ENCODE measurements around the gene TSPAN5. TPM values are rescaled to one million over a fixed set of nuclear protein-coding genes. Genes with fewer than 3 reads are reported as not detected.

The TSPAN5 gene
- total and polyA plus RNA-seq, 9 donors: 12.7 to 23.4 (median 14.7) TPM

- Histone ChIP-seq H3K4me1 (ENCODE audit: control insufficient read depth, insufficient read depth, low read length) (peaks cover 12% of the 10 kb centered on the region), H3K27me3 (ENCODE audit: control insufficient read depth, insufficient read depth, low read length) (no peaks in the 10 kb centered on the region), H3K9me3 (replicated peaks; ENCODE audit: control insufficient read depth, low read depth, low read length) (no peaks in the 10 kb centered on the region), H3K36me3 (ENCODE audit: control insufficient read depth, insufficient read depth, low read length) (peaks cover 5% of the 10 kb centered on the region), H3K27ac (ENCODE audit: low read length) (no peak overlapping the region), H3K4me3 (ENCODE audit: low read length) (no peak overlapping the region)
- 70% methylated on average over 2 of the region's 5 CpGs for WGBS (ENCODE audit: insufficient coverage)
- no peak for DNase-seq
Measured at GRCh38 chr4:98506462-98507132, 151.8 kb downstream of the TSPAN5 start.

DNA sequence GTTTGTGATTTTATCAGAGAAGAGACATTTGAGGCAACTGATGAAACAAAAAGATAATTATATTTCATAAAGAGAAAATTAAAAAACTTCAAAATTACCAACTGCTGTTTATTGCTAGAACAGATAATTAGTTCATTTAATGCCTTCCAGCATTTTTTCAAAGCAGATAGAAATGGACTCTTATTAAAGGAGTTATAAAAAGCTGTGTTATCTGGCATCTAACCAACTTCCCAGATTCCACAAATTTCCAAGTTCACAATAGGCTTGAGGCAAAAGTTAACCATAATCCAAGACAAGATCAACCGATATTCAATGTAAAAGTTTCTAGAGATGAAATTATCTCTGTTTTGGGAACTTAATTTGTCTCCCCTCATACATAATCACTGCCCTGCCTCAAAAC is 152.4 kb downstream of the TSPAN5 start:
- H3K36me3 ChIP-seq (ENCODE audit: control insufficient read depth, insufficient read depth, low read length): peaks cover 5% of the 10 kb centered on the region
- DNase-seq: no peak
- no peak overlapping the region for H3K27ac ChIP-seq (ENCODE audit: low read length)
- no CpG with 5 or more reads among the region's 1 CpG for WGBS (ENCODE audit: insufficient coverage)
- H3K9me3 ChIP-seq (replicated peaks; ENCODE audit: control insufficient read depth, low read depth, low read length): no peaks in the 10 kb centered on the region
- no peaks in the 10 kb centered on the region for H3K27me3 ChIP-seq (ENCODE audit: control insufficient read depth, insufficient read depth, low read length)
- H3K4me1 ChIP-seq (ENCODE audit: control insufficient read depth, insufficient read depth, low read length): peaks cover 12% of the 10 kb centered on the region
- no peak overlapping the region for H3K4me3 ChIP-seq (ENCODE audit: low read length)

- DNase-seq: no peak
- H3K36me3 ChIP-seq (ENCODE audit: control insufficient read depth, insufficient read depth, low read length): peaks cover 5% of the 10 kb centered on the region
- 100% methylated on average over 1 of the region's 2 CpGs for WGBS (ENCODE audit: insufficient coverage)
- H3K27ac ChIP-seq (ENCODE audit: low read length): no peak overlapping the region
- H3K27me3 ChIP-seq (ENCODE audit: control insufficient read depth, insufficient read depth, low read length): no peaks in the 10 kb centered on the region
- H3K9me3 ChIP-seq (replicated peaks; ENCODE audit: control insufficient read depth, low read depth, low read length): no peaks in the 10 kb centered on the region
- peaks cover under 1% of the 10 kb centered on the region for H3K4me1 ChIP-seq (ENCODE audit: control insufficient read depth, insufficient read depth, low read length)
- no peak overlapping the region for H3K4me3 ChIP-seq (ENCODE audit: low read length)
Measured at GRCh38 chr4:98504091-98504490, 154.3 kb downstream of the TSPAN5 start.

- DNase-seq: no peak
- Histone ChIP-seq H3K27me3 (ENCODE audit: control insufficient read depth, insufficient read depth, low read length) (no peaks in the 10 kb centered on the region), H3K36me3 (ENCODE audit: control insufficient read depth, insufficient read depth, low read length) (peaks cover 5% of the 10 kb centered on the region), H3K9me3 (replicated peaks; ENCODE audit: control insufficient read depth, low read depth, low read length) (no peaks in the 10 kb centered on the region), H3K27ac (ENCODE audit: low read length) (no peak overlapping the region), H3K4me3 (ENCODE audit: low read length) (no peak overlapping the region), H3K4me1 (ENCODE audit: control insufficient read depth, insufficient read depth, low read length) (no peaks in the 10 kb centered on the region)
Measured at GRCh38 chr4:98503676-98504075, 154.7 kb downstream of the TSPAN5 start.

GRCh38 chr4:98502624-98503023 is 155.8 kb downstream of the TSPAN5 start:
- Histone ChIP-seq H3K4me1 (ENCODE audit: control insufficient read depth, insufficient read depth, low read length) (no peaks in the 10 kb centered on the region), H3K9me3 (replicated peaks; ENCODE audit: control insufficient read depth, low read depth, low read length) (no peaks in the 10 kb centered on the region), H3K27me3 (ENCODE audit: control insufficient read depth, insufficient read depth, low read length) (no peaks in the 10 kb centered on the region), H3K36me3 (ENCODE audit: control insufficient read depth, insufficient read depth, low read length) (peaks cover 7% of the 10 kb centered on the region), H3K4me3 (ENCODE audit: low read length) (no peak overlapping the region), H3K27ac (ENCODE audit: low read length) (no peak overlapping the region)
- WGBS (ENCODE audit: insufficient coverage): 100% methylated on average over 1 of the region's 1 CpG
- no peak for DNase-seq

DNA sequence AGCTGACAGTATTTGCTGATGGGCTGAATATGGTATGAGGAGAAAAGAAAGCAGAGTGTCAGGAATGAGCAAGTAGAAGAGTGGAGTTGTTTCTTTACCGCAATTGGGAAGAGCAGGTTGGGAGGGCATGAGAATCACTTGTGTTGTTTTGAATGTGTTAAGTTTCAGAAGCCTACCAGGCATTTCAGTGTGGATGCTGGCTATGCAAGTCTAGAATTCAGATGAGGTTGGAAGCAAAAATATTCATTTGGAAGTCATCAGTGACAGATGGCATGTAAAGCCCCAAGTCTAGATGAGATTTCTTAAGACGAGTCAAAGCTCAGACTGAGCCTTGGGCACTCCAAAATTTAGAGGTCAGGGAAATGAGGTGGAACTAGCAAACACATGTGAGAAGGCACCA is 156.4 kb downstream of the TSPAN5 start:
- H3K36me3 ChIP-seq (ENCODE audit: control insufficient read depth, insufficient read depth, low read length): peaks cover 7% of the 10 kb centered on the region
- H3K27ac ChIP-seq (ENCODE audit: low read length): no peak overlapping the region
- H3K4me3 ChIP-seq (ENCODE audit: low read length): no peak overlapping the region
- no peak for DNase-seq
- no peaks in the 10 kb centered on the region for H3K27me3 ChIP-seq (ENCODE audit: control insufficient read depth, insufficient read depth, low read length)
- no peaks in the 10 kb centered on the region for H3K4me1 ChIP-seq (ENCODE audit: control insufficient read depth, insufficient read depth, low read length)
- WGBS (ENCODE audit: insufficient coverage): 89% methylated on average over 2 of the region's 2 CpGs
- no peaks in the 10 kb centered on the region for H3K9me3 ChIP-seq (replicated peaks; ENCODE audit: control insufficient read depth, low read depth, low read length)

DNA sequence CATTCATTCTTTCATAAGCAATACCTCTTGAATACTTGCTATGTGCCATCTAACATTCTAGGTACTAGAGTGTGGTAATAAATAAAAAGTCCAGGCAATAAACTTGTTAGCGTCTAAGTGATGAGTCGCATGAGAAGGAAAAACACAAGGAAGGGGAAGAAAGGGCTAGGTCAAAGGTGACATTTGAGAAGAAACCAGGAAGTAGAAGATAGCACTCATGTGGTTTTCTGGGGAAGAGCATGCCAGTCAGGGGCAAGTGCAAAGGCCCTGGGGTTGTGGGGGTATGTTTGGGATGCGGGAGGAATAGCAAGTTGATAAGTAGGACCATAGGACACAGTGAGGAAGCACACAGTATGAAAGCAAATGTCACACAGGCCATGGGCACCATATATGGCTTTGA is 157.0 kb downstream of the TSPAN5 start:
- Histone ChIP-seq H3K9me3 (replicated peaks; ENCODE audit: control insufficient read depth, low read depth, low read length) (no peaks in the 10 kb centered on the region), H3K27me3 (ENCODE audit: control insufficient read depth, insufficient read depth, low read length) (no peaks in the 10 kb centered on the region), H3K27ac (ENCODE audit: low read length) (no peak overlapping the region), H3K36me3 (ENCODE audit: control insufficient read depth, insufficient read depth, low read length) (peaks cover 7% of the 10 kb centered on the region), H3K4me1 (ENCODE audit: control insufficient read depth, insufficient read depth, low read length) (no peaks in the 10 kb centered on the region), H3K4me3 (ENCODE audit: low read length) (no peak overlapping the region)
- 96% methylated on average over 3 of the region's 3 CpGs for WGBS (ENCODE audit: insufficient coverage)
- DNase-seq: no peak

DNA sequence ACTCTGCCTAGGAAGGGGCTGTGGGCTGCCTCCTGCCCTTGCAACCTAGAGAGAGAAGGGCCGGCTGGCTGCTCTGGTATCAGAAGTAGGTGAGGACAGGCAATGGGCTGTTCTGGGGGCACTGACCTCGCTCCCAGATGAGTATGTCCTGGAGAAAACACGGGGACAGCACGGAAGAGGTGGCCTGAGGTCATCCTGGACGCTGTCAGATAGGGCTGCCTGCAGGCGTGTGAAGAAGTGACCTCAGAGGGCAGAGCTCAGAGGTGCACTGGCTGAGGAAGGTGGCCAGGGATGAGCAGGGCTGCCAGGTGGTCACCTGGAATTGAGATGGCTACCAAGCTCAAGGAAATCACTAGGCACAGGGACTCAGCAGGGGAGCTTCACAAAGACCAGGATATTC is 159.6 kb downstream of the TSPAN5 start:
- Histone ChIP-seq H3K4me1 (ENCODE audit: control insufficient read depth, insufficient read depth, low read length) (peaks cover 2% of the 10 kb centered on the region), H3K9me3 (replicated peaks; ENCODE audit: control insufficient read depth, low read depth, low read length) (no peaks in the 10 kb centered on the region), H3K27ac (ENCODE audit: low read length) (no peak overlapping the region), H3K27me3 (ENCODE audit: control insufficient read depth, insufficient read depth, low read length) (no peaks in the 10 kb centered on the region), H3K4me3 (ENCODE audit: low read length) (no peak overlapping the region), H3K36me3 (ENCODE audit: control insufficient read depth, insufficient read depth, low read length) (peaks cover 2% of the 10 kb centered on the region)
- DNase-seq: no peak
- 87% methylated on average over 5 of the region's 6 CpGs for WGBS (ENCODE audit: insufficient coverage)

- no peak for DNase-seq
- H3K4me3 ChIP-seq (ENCODE audit: low read length): no peak overlapping the region
- peaks cover 4% of the 10 kb centered on the region for H3K4me1 ChIP-seq (ENCODE audit: control insufficient read depth, insufficient read depth, low read length)
- H3K9me3 ChIP-seq (replicated peaks; ENCODE audit: control insufficient read depth, low read depth, low read length): no peaks in the 10 kb centered on the region
- H3K27me3 ChIP-seq (ENCODE audit: control insufficient read depth, insufficient read depth, low read length): no peaks in the 10 kb centered on the region
- 80% methylated on average over 1 of the region's 7 CpGs for WGBS (ENCODE audit: insufficient coverage)
- peaks cover 2% of the 10 kb centered on the region for H3K36me3 ChIP-seq (ENCODE audit: control insufficient read depth, insufficient read depth, low read length)
- H3K27ac ChIP-seq (ENCODE audit: low read length): no peak overlapping the region
Measured at GRCh38 chr4:98496152-98496845, 162.1 kb downstream of the TSPAN5 start.

DNA sequence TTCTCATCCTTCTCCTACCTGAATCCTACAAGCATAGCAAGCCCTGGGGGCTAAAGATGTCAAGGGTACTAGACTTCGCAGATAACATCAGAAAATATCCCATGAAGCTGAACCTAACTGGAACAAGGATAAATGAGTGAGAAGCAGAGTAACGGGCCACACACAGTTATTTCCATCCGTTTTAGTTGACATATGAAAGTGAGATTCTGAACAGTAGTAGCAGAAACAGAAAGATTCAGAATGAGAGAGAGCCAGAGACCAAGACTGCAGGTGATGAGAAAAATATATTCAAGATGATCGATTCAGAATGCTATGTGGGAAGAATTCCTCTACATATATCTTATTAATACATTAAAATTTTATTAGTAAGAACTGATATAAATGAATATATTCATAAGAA is 165.1 kb downstream of the TSPAN5 start:
- no peak for DNase-seq
- peaks cover 2% of the 10 kb centered on the region for H3K36me3 ChIP-seq (ENCODE audit: control insufficient read depth, insufficient read depth, low read length)
- no peaks in the 10 kb centered on the region for H3K27me3 ChIP-seq (ENCODE audit: control insufficient read depth, insufficient read depth, low read length)
- no peaks in the 10 kb centered on the region for H3K9me3 ChIP-seq (replicated peaks; ENCODE audit: control insufficient read depth, low read depth, low read length)
- H3K4me3 ChIP-seq (ENCODE audit: low read length): no peak overlapping the region
- H3K27ac ChIP-seq (ENCODE audit: low read length): no peak overlapping the region
- WGBS (ENCODE audit: insufficient coverage): no CpG with 5 or more reads among the region's 4 CpGs
- H3K4me1 ChIP-seq (ENCODE audit: control insufficient read depth, insufficient read depth, low read length): peaks cover 4% of the 10 kb centered on the region
